Right cardiac atrium (tissue), 5 donors: ENCODE results near the gene GPR32. TPM values are rescaled to one million over a fixed set of nuclear protein-coding genes. Genes with fewer than 3 reads are reported as not detected.
"Not testable (repeated sequence)": the region's sequence is repeated elsewhere in the genome, so short reads cannot be mapped to it uniquely, and the experiment has no call there.

Source experiments
- ATAC-seq, 2 donors: fragments of 200-7000 bp; cut with Tn5 transposase; one replicate each; pipeline versions ENCODE4 v1.8.0 to v1.9.1; 2020; ENCODE audit warnings: moderate library complexity in 2 of 2, mild to moderate bottlenecking in 1 of 2
- DNase-seq, 3 donors: peaks; one replicate each; pipeline ENCODE4 v3.0.0-alpha.2; 2020
- H3K27ac ChIP-seq: one replicate; pipeline ENCODE4 v1.5.1; 2013; ENCODE audit warnings: mild to moderate bottlenecking, low read length, control low read depth, moderate library complexity
- H3K27me3 ChIP-seq: one replicate; pipeline ENCODE4 v1.6.1; 2013; ENCODE audit not compliant: control insufficient read depth, insufficient read depth
- H3K4me1 ChIP-seq: one replicate; pipeline ENCODE4 v1.6.1; 2013; ENCODE audit warnings: low read length; ENCODE audit not compliant: control insufficient read depth, insufficient read depth
- H3K4me3 ChIP-seq: one replicate; pipeline ENCODE4 v1.5.1; 2013; ENCODE audit warnings: low read length, control low read depth
- H3K9me3 ChIP-seq: one replicate; pipeline ENCODE4 v1.6.1; 2013; ENCODE audit warnings: low read length; ENCODE audit not compliant: control insufficient read depth
- WGBS: extraction: QIAGEN DNeasy Blood & Tissue Kit; methylation state at CpG from one replicate; pipeline ENCODE4 v1.1.7; 2013; 5-methylcytosine and 5-hydroxymethylcytosine counted together
- intact Hi-C, 4 donors: fragments of 100-400 bp; cut with DNase I; formaldehyde crosslinking; loops; one replicate each; pipeline versions ENCODE4 v1.11.0 to v1.14.0; 2022 to 2023
- long read RNA-seq, 4 donors: library from polyadenylated mRNA; unstranded; transcript quantifications; one replicate each; pipeline ENCODE4 v2.0.0, GENCODE V29; 2020 to 2021
- polyA plus RNA-seq: library from polyadenylated mRNA; stranded (reverse); fragments of 200-250 nt; gene quantifications from one replicate; pipeline ENCODE4 v1.2.3, GENCODE V29; 2013
- total RNA-seq, 4 donors: library from RNA; stranded (reverse); fragmentation: NEBNext Ultra II Directional; extraction: Animal tissue kit (Norgen Biotek cat#: 25700); gene quantifications; one replicate each; pipeline ENCODE4 v1.2.1, GENCODE V29; 2021
- donor health status: healthy with polysubstance abuse.
- donor health status: DM: no; HTN: yes; CAD: no.
- donor health status: DM: no; HTN: no; CAD: no.
- donor health status: DM: no; HTN: yes; CAD: no; lungs with severe emphysema.
- donor health status: DM: yes; HTN: yes; CAD: no.

GPR32 gene, protein sequence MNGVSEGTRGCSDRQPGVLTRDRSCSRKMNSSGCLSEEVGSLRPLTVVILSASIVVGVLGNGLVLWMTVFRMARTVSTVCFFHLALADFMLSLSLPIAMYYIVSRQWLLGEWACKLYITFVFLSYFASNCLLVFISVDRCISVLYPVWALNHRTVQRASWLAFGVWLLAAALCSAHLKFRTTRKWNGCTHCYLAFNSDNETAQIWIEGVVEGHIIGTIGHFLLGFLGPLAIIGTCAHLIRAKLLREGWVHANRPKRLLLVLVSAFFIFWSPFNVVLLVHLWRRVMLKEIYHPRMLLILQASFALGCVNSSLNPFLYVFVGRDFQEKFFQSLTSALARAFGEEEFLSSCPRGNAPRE
- not detected for total RNA-seq
- polyA plus RNA-seq: not detected
- long read RNA-seq, donor 1: 0 reads
- long read RNA-seq, donor 2: 0 reads
- long read RNA-seq, donor 3: 0 reads
- long read RNA-seq, donor 4: 0 reads

GRCh38 chr19:50770164-50770563 is at the start of gene GPR32:
GPR32 (plus strand) TSS chr19:50770464; CDS start chr19:50770601, 137 bp downstream.
- H3K4me3 ChIP-seq, intact Hi-C loops, H3K27ac ChIP-seq, ATAC-seq, H3K27me3 ChIP-seq, DNase-seq, H3K4me1 ChIP-seq, H3K9me3 ChIP-seq: not testable (repeated sequence)
- 93% methylated on average over 2 of the region's 2 CpGs for WGBS

DNA sequence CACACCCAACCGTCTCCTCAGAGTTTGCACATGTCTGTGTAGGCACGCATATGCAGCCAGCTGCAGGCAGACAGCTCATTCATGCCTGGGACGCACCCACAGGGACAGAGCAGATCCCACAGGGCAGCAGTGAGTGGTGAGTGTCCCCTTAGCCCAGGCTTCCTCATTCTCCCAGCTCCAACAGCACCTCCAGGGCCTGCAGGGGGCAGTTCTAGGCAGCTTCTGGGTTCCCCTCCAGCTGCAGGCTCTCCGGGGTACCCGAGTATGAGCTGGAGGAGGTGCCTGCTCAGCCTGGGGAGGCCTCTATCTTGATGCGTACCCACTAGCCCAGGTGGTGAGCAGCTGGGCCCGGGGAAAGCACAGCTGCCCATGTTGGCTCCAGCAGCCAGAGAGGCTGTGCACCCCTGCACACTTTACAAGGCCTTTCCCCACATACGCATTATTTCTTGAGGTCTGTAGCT is 49.3 kb upstream of the GPR32 start:
- no peak overlapping the region for H3K27ac ChIP-seq
- no peaks in the 10 kb centered on the region for H3K27me3 ChIP-seq
- 57% methylated on average over 8 of the region's 8 CpGs for WGBS
- ATAC-seq: no peak
- DNase-seq: peak in 1 of 3 donors; percentile 37
- no peaks in the 10 kb centered on the region for H3K9me3 ChIP-seq
- H3K4me3 ChIP-seq: no peak overlapping the region
- intact Hi-C loops: no loop called here
- no peaks in the 10 kb centered on the region for H3K4me1 ChIP-seq

- ATAC-seq (no peak), DNase-seq (no peak)
- Histone ChIP-seq H3K27me3 (no peaks in the 10 kb centered on the region), H3K27ac (no peak overlapping the region), H3K9me3 (no peaks in the 10 kb centered on the region), H3K4me1 (no peaks in the 10 kb centered on the region), H3K4me3 (no peak overlapping the region)
- WGBS: 78% methylated on average over 10 of the region's 10 CpGs
- intact Hi-C loops: no loop called here
Observed at GRCh38 chr19:50721441-50722137, 48.7 kb upstream of the GPR32 start.

DNA sequence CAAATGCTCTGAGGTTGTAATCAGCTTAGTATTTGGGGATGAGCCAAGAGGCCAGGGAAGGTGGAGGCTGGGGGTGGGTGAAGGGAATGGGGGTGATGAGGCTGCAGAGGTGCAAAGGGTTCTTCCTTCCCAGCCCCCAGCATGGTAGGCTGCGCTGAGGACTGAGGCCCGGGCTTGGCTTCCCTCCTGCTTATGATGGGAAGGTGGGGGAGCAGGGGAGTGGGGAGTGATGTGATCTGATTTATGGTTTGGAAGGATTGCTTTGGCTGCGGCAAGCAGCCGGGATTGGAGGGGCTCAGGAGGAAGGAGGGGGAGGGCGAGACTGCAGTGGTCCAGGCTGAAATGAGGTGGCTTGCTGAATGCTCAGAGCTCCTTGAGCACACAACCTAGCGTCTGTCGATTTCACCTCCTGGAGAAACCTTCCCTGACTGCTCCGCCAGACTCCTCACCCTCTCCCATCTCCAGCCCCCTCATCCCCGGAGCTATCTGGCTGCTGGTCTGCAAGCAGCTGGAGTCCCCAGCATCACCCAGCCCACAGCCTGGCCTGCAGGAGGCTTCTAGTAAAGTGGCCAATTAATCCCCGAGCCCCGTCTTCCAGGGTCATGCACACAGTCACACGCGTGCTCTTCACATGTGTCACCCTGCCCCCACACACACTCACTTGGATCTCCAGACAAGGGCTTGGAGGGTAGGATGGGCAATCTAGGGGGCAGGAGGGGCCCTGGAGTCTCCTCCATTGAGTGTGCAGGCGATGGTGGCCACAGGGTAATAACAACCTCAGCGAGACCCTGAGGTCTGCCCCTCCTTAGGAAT is 47.9 kb upstream of the GPR32 start:
- DNase-seq (no peak), ATAC-seq (no peak)
- intact Hi-C loops: no loop called here
- WGBS: 48% methylated on average over 15 of the region's 15 CpGs
- no peaks in the 10 kb centered on the region for H3K27me3 ChIP-seq
- no peaks in the 10 kb centered on the region for H3K4me1 ChIP-seq
- no peak overlapping the region for H3K4me3 ChIP-seq
- peak overlapping the region; percentile 18 for H3K27ac ChIP-seq
- no peaks in the 10 kb centered on the region for H3K9me3 ChIP-seq

- H3K4me3 ChIP-seq: peak within 1 kb of the TSS; percentile 29
- peak; percentile 71 to 88 (median 86) for DNase-seq
- WGBS: 20% methylated on average over 15 of the region's 15 CpGs
- no peaks in the 10 kb centered on the region for H3K9me3 ChIP-seq
- intact Hi-C loops: no loop called here
- no peaks in the 10 kb centered on the region for H3K27me3 ChIP-seq
- peak within 1 kb of the TSS; percentile 18 for H3K27ac ChIP-seq
- ATAC-seq: peak; percentile 9 to 36
- no peaks in the 10 kb centered on the region for H3K4me1 ChIP-seq
Observed at GRCh38 chr19:50723069-50723468, 47.2 kb upstream of the GPR32 start, which contains the start of gene CLEC11A. CLEC11A (plus strand) TSS chr19:50723364; CDS start chr19:50723526, 162 bp downstream.

- ATAC-seq (no peak), DNase-seq (no peak)
- intact Hi-C loops: no loop called here
- 4% methylated on average over 31 of the region's 31 CpGs for WGBS
- no peaks in the 10 kb centered on the region for H3K4me1 ChIP-seq
- H3K27me3 ChIP-seq: no peaks in the 10 kb centered on the region
- no peaks in the 10 kb centered on the region for H3K9me3 ChIP-seq
- peak overlapping the region; percentile 29 for H3K4me3 ChIP-seq
- no peak overlapping the region for H3K27ac ChIP-seq
Observed at GRCh38 chr19:50723735-50724521, 46.3 kb upstream of the GPR32 start.

- intact Hi-C loops: no loop called here
- peak overlapping the region; percentile 50 for H3K4me3 ChIP-seq
- no peaks in the 10 kb centered on the region for H3K4me1 ChIP-seq
- H3K27me3 ChIP-seq: no peaks in the 10 kb centered on the region
- ATAC-seq (peak; percentile 94 to 96), DNase-seq (peak; percentile 100)
- WGBS: under 1% methylated on average over 65 of the region's 65 CpGs
- H3K9me3 ChIP-seq: no peaks in the 10 kb centered on the region
- H3K27ac ChIP-seq: no peak overlapping the region
Observed at GRCh38 chr19:50724522-50725217, 45.6 kb upstream of the GPR32 start.

DNA sequence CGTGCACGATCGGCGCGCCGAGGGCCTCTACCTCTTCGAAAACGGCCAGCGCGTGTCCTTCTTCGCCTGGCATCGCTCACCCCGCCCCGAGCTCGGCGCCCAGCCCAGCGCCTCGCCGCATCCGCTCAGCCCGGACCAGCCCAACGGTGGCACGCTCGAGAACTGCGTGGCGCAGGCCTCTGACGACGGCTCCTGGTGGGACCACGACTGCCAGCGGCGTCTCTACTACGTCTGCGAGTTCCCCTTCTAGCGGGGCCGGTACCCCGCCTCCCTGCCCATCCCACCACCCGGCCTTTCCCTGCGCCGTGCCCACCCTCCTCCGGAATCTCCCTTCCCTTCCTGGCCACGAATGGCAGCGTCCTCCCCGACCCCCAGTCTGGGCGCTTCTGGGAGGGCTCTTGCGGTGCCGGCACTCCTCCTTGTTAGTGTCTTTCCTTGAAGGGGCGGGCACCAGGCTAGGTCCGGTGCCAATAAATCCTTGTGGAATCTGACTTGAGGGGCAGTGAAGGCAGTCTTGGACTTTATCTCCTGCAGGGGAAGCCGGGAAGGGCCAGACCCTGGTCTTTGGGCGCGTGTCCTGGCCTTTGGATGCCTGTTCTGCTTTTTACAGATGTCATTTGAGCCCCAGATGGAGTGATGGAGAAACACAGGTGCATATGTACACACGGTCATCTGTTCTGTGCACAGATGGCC is 44.9 kb upstream of the GPR32 start:
- peak in 1 of 2 donors; percentile 62 for ATAC-seq
- intact Hi-C loops: no loop called here
- Histone ChIP-seq H3K27ac (no peak overlapping the region), H3K27me3 (no peaks in the 10 kb centered on the region), H3K4me3 (peak overlapping the region; percentile 50), H3K4me1 (no peaks in the 10 kb centered on the region), H3K9me3 (no peaks in the 10 kb centered on the region)
- 3% methylated on average over 52 of the region's 52 CpGs for WGBS
- peak in 1 of 3 donors; percentile 66 for DNase-seq

DNA sequence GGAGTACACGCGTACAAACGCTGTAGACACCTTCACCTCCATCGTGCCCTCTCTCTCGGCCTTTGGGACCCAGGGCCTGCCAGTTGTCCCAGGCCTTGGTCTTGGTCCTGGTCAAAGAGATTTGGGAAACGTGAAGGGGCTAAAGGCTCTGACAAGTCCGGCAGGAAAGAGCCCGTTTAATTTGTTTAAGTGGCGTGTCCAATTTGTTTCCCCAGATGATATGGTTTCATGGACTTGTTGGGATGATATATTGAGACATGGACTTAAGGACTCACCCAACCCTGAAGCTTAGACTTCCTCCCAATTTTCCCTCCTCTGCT is 44.4 kb upstream of the GPR32 start:
- 74% methylated on average over 9 of the region's 9 CpGs for WGBS
- peak in 1 of 3 donors; percentile 19 for DNase-seq
- Histone ChIP-seq H3K27ac (no peak overlapping the region), H3K4me3 (no peak overlapping the region), H3K9me3 (no peaks in the 10 kb centered on the region), H3K4me1 (no peaks in the 10 kb centered on the region), H3K27me3 (no peaks in the 10 kb centered on the region)
- ATAC-seq: no peak
- intact Hi-C loops: no loop called here
